GM18858 (cell line): ENCODE measurements around the gene GALK2.

Experiments used
- ATAC-seq: cut with Tn5 transposase; IDR thresholded peaks from one replicate; pipeline ENCODE4 v1.9.1; 2021; ENCODE audit not compliant: unreplicated experiment

The GALK2 gene

GRCh38 chr15:49169880-49170597 lies at the start of gene GALK2:
Gene GALK2, plus strand, starts transcription at chr15:49170247. Its CDS starts 76 bp downstream, at chr15:49170323.
- ATAC-seq: peak; percentile 93

DNA sequence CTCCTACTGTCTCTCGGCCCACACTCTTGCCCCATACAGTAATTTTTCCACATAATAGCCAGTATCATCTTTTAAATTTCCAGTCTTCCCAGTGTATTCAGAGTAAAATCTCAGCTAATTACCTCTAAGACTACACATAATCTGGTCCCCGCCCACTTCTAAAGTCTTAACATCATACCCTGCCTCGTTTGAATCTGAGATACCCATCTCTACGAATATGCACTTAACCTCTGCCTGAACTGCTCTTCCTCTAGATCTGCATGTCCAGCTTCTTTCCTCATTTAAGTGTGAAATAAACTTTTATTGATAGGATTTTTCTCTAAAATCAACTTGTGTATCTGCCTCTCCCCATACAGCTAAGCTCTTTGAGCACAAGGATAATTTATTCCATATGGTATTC lies 49.2 kb upstream of the GALK2 start:
- no peak for ATAC-seq

DNA sequence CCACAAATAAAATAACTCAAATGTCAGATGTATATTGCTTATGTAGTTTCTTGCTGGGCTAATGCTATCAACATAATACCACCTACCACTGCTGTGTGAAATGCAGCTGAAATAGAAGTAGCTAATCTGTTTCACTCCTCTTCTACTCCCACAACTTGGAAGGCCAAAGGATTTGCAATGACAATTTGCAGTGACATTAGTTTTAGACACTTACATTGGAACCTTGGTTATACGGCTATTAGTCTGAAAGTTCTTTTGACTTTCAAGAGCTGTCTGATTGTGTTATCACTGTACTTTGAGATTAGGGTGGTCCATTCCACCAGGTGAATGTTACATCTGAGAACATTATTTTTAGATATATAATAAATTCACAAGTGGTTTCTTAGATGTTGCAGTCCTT lies 48.1 kb upstream of the GALK2 start:
- ATAC-seq: no peak

DNA sequence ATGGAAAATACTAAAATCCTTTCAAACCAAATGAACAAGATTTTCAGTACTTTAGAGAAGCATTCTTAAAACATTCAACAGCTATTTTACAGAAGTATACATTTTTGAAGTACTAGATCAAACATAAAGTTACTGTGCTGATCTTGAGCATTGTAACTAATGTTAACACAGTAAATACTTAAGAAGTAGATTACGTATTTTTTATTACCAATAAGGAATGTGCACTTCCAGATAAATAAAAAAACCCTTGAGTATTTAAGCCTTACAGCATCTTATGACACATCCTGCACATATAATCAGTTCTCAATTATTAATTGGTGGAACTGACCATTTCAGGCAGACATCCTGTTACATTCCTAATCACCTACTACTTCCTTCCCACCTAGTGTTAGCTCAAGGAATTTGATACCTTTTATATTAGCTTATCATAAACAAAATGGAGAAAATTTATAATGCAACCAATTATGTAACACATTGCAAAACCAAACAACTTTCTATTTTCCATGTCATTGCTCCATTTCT lies 47.4 kb upstream of the GALK2 start:
- ATAC-seq: no peak

DNA sequence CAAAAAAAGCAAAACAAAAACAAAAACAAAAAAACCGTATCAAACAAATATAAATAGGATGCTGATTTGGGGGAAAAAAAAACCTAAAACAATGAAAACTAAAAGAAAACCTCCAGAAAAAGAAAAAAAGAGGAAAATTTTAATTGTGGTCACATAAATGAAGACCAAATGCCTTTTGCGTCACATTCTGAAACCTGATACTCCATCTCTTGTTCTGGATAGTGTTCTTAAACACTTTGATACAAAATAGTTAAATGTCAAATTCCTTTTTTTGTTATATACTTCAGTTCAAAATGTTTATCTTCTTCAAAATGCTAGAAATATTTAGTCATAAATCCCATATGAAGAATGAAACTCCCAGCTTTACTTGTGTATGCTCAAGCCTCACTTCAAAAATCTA lies 45.7 kb upstream of the GALK2 start:
- ATAC-seq: no peak

GRCh38 chr15:49131403-49131802 lies 38.6 kb upstream of the GALK2 start:
- ATAC-seq: no peak

GRCh38 chr15:49134683-49135341 lies 35.2 kb upstream of the GALK2 start:
- ATAC-seq: no peak

DNA sequence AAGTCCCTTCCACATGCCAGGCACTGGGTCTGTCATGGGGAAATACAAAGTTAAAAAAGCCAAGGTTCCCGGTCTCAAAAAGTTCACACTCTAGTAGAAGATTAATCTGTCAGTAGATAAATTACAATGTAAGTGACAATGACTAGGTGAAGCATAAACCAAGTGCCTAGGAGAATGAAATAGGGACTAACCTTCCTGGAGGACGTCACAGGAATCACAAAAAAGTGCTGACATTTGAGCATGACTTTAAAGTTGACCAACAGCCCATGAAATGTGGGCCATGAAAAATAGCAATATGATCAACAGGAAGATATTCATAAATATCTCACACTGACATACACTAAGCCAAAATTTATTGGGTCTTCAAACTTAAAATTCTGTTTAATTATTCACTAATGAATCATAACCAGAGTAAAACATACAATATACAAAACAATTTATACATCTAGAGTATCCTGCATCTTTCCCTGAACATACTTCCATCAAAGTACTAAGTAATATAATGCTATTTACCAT lies 34.6 kb upstream of the GALK2 start:
- no peak for ATAC-seq

GRCh38 chr15:49135911-49136310 lies 34.1 kb upstream of the GALK2 start:
- no peak for ATAC-seq

- ATAC-seq: no peak
These were observed 32.2 kb upstream of the GALK2 start for GRCh38 chr15:49137861-49138260.

DNA sequence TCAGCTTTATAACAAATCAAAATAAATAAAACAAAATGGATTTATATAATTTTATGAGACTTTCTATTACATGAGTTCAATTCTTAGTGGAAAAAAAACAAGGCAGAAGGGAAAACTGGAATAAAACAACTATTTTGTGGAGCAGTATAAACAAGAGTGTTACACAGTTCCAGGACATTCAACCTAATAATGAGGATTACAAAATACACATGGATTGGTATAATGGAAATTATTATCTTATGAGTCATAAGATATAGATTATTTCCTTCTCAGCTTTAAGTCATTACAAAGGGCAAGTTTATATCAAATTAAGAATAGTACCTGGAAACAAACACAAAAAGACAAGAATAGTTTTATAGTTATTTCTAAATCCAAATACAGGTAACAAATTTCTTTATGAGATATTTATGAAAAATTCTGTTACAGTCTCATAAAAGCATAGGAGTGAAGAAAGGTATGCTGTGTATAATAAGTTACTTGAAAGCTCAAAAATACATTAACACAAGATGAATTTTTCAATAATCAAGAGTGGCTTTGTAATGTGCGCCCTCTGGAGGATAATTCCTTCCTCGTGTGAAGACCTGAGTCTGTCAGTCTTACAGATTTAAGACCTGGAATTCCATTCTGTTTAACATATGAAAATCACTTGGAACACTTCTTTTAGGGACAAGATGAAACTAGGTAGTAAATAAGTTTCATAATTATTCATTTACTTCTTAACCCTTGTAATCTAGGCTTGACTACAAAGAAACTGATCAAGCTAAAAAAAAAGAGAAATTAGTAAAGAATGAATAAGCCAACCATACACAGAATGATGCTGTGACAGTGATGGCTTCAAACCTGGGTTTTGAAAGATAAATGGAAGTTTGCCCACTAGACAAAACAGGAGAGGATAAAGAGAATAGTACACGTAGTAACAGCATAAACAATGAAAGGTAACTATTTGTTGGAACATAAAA lies 24.1 kb upstream of the GALK2 start:
- ATAC-seq: peak; percentile 47

GRCh38 chr15:49148298-49148697 lies 21.7 kb upstream of the GALK2 start:
- ATAC-seq: no peak

DNA sequence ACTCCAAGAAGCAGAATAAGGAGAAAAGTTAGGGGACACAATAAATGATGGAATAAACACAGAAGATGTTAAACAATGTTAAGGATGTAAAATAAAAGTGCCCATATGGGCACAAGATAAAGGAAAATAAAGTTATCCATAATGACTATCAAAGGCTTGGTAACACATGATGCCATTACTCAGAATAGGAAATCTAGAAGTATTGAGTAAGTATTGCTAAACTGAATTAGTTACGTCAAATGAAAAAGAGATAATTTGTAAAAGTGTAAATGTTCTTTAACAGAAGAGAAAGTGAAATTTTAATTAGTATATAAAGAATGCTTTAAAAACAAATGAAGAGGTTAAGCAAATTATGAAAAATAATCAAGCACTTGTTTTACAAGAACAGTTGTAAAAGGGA lies 21.3 kb upstream of the GALK2 start:
- ATAC-seq: no peak

GRCh38 chr15:49151831-49152230 lies 18.2 kb upstream of the GALK2 start:
- ATAC-seq: no peak

DNA sequence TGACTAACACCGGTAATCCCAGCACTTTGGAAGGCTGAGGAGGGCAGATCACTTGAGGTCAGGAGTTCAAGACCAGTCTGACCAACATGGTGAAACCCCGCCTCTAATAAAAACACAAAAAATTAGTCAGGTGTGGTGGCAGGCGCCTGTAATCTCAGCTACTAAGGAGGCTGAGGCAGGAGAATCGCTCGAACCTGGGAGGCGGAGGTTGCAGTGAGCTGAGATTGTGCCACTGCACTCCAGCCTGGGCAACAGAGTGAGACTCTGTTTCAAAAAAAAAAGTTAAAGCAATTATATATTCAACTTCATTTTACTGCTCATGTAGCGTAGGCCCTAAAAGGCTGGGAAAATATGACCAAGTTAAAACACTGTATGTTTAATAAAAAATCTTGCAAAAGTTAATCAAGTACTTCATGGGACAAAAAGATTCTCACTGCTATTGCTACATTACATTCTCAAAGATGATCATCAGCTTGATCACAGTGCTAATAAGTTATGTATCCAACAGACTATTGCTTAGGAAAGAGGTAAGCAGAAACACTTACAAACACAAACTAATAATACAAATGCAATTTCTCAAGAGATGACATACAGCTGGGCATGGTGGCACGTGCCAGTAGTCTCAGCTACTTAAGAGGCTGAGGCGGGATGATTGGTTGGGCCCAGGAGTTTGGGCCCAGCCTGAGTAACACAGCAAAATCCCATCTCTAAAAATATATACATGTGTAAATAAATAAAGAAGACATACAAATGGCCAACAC lies 17.3 kb upstream of the GALK2 start:
- ATAC-seq: no peak

GRCh38 chr15:49154359-49154758 lies 15.7 kb upstream of the GALK2 start:
- no peak for ATAC-seq

- no peak for ATAC-seq
These were observed 15.3 kb upstream of the GALK2 start for GRCh38 chr15:49154799-49155109.

DNA sequence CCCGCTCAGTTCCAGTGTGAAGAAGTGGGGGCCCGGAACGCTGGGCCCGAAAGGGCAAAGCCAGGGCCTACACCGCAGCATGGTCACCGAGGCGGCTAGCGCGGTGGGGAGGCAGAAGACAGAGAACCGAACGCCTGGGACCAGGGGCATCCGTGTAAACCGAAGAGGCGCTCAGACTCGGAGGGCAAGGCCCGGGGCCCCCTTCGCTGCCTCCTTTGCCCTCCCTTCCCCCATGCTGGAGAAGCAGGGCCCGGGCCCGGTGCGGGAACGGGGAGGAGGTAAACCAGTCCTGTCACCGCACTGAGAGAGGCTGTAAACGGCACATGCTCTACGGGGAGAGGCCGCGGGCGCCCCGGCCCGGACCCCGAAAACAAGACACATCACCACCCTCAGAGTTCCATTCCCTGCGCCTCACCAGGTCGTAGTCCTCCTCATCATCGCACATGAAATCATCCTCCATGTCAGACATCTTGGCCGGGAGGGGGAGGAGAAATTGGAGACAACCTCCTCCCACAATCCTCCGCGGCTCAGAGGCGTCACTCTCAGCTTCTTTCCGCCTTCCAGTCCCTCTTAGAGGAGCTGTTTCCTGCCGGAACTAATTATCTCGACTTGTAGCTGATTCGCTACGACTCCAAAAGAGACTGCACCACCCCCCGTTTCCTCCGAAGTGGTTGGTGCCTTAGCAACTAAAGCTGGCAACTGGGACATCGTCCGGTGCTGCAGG lies 14.8 kb upstream of the GALK2 start, which contains the start of gene COPS2:
COPS2 (minus strand) TSS at position 490 of the 724 bp plus-strand sequence; CDS start at position 469, 21 bp downstream.
- ATAC-seq: peak; percentile 85

DNA sequence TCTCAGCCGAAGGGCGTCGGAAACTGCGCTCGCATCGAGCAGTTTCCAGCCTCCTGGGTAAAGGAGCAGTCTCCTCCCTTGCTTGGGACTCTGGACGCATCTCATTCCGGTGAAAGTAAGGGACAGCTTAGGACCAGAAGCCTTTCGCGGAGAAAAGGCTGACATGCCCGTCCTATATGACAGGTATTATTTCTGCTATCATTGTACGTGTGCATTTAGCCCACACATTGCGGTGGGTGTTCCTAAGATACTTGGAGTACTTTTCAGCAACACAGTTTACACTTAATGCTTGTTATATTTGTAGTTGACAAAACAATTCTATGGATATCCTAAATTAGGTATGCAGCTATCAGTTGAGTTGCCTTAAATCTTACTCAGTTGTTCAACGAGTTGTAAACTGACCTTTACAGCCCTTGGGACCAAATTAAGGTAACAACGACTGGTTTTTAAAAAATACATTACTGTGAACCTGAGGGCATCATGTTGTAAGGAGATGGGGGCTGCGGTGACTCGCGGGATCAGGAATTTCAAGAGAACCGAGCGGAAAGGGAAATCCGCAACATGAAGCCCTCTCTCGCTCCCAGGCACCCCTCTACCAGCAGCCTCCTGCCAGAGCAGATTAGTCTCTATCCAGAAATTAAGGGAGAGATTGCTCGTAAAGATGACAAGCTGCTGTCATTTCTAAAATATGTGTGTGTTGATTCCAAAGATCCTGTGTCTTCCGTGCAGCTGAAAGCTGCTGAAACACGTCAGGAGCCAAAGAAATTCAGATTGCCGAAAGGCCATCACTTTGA lies 14.0 kb upstream of the GALK2 start:
- no peak for ATAC-seq
